GM12878 (cell line): ENCODE results near the gene SPCS2. TPM values are rescaled to one million over a fixed set of nuclear protein-coding genes. Genes with fewer than 3 reads are reported as not detected.

Source experiments
- JUNB ChIP-seq: IDR thresholded peaks from 2 replicates; pipeline ENCODE4 v1.6.1; 2016; ENCODE audit warnings: antibody characterized with exemption, mild to moderate bottlenecking
- NR2F1 ChIP-seq: fragments of 450-650 bp; conservative IDR thresholded peaks from 2 replicates; pipeline ENCODE4 v1.6.1; 2017; ENCODE audit warnings: mild to moderate bottlenecking
- NRF1 ChIP-seq: conservative IDR thresholded peaks from 2 replicates; pipeline ENCODE4 v1.6.1; 2011; ENCODE audit warnings: mild to moderate bottlenecking, low read depth, low read length, improper control_type of control experiment
- SMC3 ChIP-seq: IDR thresholded peaks from 2 replicates; pipeline ENCODE4 v1.6.1; 2011; ENCODE audit warnings: low read length, improper control_type of control experiment, borderline replicate concordance
- polyA plus RNA-seq, 11 experiments: library from polyadenylated mRNA; depleted of rRNA in 4 of 11; unstranded in 6 of 11; stranded (reverse) in 5 of 11; fragments of >200 nt; fragmentation: Nextera tagmentation in 4 of 11; fragmentation: Illumina TruSeq in 1 of 11; extraction: Ambion mirVana in 4 of 11; extraction: Trizol in 1 of 11; gene quantifications; 1 replicate in 1 of 11; 2 replicates in 10 of 11; pipeline versions ENCODE4 v1.2.1 to v1.2.3, GENCODE V29; 2011 to 2016; ENCODE audit warnings: inconsistent platforms in 2 of 11, missing spikeins in 2 of 11, low read depth in 1 of 11
- total RNA-seq, 4 experiments: library from RNA; depleted of rRNA in 3 of 4; stranded (reverse); fragments of >200 nt in 3 of 4; fragmentation: Illumina TruSeq in 1 of 4; extraction: Trizol in 1 of 4; gene quantifications; 2 replicates each; pipeline versions ENCODE4 v1.2.1 to v1.2.3, GENCODE V29; 2013 to 2021
- TF ChIP-seq, protein P1 (sequence below): IDR thresholded peaks from 2 replicates; pipeline ENCODE4 v1.6.1; 2012; ENCODE audit warnings: mild to moderate bottlenecking, low read depth, low read length
- TF ChIP-seq, protein P2 (sequence below): fragments of 450-650 bp; IDR thresholded peaks from 2 replicates; pipeline ENCODE4 v1.6.1; 2017; ENCODE audit warnings: borderline replicate concordance

Gene SPCS2
- total and polyA plus RNA-seq, 10 of the 15 experiments (the other 5 are each of a cell fraction or from before 2014, with no cell fraction given) = 40.7 to 661 (median 192) TPM

DNA sequence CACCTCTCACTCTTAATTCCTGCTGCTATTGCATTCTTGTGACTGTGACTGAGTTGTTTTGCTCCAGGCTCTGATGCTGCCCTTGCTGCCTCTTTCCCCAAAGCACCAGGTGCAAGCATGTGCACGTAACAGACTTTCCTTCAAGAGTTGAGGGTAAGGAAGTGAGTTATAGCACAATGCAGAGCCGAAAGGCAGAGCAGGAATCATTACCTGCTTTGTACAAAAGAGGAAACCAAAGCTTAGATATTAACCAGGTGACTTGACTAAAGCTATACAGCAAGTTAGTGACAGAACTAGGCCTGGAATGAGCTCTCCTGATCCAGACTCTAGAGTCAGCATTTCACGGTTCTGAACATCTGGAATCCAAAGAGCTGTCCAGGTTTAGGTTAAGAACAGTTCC, 73.2 kb downstream of the SPCS2 start (continued):
- TF ChIP-seq, protein P1, sequence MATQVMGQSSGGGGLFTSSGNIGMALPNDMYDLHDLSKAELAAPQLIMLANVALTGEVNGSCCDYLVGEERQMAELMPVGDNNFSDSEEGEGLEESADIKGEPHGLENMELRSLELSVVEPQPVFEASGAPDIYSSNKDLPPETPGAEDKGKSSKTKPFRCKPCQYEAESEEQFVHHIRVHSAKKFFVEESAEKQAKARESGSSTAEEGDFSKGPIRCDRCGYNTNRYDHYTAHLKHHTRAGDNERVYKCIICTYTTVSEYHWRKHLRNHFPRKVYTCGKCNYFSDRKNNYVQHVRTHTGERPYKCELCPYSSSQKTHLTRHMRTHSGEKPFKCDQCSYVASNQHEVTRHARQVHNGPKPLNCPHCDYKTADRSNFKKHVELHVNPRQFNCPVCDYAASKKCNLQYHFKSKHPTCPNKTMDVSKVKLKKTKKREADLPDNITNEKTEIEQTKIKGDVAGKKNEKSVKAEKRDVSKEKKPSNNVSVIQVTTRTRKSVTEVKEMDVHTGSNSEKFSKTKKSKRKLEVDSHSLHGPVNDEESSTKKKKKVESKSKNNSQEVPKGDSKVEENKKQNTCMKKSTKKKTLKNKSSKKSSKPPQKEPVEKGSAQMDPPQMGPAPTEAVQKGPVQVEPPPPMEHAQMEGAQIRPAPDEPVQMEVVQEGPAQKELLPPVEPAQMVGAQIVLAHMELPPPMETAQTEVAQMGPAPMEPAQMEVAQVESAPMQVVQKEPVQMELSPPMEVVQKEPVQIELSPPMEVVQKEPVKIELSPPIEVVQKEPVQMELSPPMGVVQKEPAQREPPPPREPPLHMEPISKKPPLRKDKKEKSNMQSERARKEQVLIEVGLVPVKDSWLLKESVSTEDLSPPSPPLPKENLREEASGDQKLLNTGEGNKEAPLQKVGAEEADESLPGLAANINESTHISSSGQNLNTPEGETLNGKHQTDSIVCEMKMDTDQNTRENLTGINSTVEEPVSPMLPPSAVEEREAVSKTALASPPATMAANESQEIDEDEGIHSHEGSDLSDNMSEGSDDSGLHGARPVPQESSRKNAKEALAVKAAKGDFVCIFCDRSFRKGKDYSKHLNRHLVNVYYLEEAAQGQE = no peak
- TF ChIP-seq, protein P2, sequence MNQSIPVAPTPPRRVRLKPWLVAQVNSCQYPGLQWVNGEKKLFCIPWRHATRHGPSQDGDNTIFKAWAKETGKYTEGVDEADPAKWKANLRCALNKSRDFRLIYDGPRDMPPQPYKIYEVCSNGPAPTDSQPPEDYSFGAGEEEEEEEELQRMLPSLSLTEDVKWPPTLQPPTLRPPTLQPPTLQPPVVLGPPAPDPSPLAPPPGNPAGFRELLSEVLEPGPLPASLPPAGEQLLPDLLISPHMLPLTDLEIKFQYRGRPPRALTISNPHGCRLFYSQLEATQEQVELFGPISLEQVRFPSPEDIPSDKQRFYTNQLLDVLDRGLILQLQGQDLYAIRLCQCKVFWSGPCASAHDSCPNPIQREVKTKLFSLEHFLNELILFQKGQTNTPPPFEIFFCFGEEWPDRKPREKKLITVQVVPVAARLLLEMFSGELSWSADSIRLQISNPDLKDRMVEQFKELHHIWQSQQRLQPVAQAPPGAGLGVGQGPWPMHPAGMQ = no peak
- no peak for TF ChIP-seq SMC3
- TF ChIP-seq JUNB = no peak
- TF ChIP-seq NRF1 = no peak
- TF ChIP-seq NR2F1 = no peak
